ENCODE measurements around the gene F11. TPM values are rescaled to one million over a fixed set of nuclear protein-coding genes. Genes with fewer than 3 reads are reported as not detected.

F11 gene
- total RNA-seq, 1 experiment from 2014 or later = not detected

GRCh38 chr4:186291256-186291890 lies 25.4 kb downstream of the F11 start:
- H3K27ac ChIP-seq (ENCODE audit: low read length) = no peak overlapping the region
- TF ChIP-seq EZH2phosphoT487 (IDR thresholded peaks at IDR 0.05; ENCODE audit: borderline replicate concordance, low read length) (no peak), CTCF (conservative IDR thresholded peaks at IDR 0.05; ENCODE audit: low read depth, low read length) (no peak), EZH2 (IDR thresholded peaks at IDR 0.05; ENCODE audit: low read length, unreplicated experiment) (no peak)
- no peaks in the 10 kb centered on the region for H3K79me2 ChIP-seq (ENCODE audit: low read length)
- no peaks in the 10 kb centered on the region for H3K4me1 ChIP-seq (ENCODE audit: insufficient read depth, low read length)
- no TSS peak for BruUV-seq (replicated peaks)
- H2AFZ ChIP-seq (ENCODE audit: low read length) = no peak overlapping the region
- POLR2A ChIA-PET (ENCODE audit: unreplicated experiment) = no interaction called here
- no peak overlapping the region for H3K4me3 ChIP-seq (ENCODE audit: low read length)
- H3K9me3 ChIP-seq (ENCODE audit: low read length) = no peaks in the 10 kb centered on the region
- CTCF ChIA-PET = no interaction called here
- DNase-seq (no peak), ATAC-seq (no peak)
- H3K4me2 ChIP-seq (ENCODE audit: low read length) = no peak overlapping the region
- H3K27me3 ChIP-seq (ENCODE audit: low read length) = peaks cover 57% of the 10 kb centered on the region
- no peaks in the 10 kb centered on the region for H3K9me2 ChIP-seq (replicated peaks; ENCODE audit: low read length)
- H3F3A ChIP-seq (ENCODE audit: low read length, unreplicated experiment) = no peaks in the 10 kb centered on the region
- no peak overlapping the region for H3K9ac ChIP-seq (ENCODE audit: low read length)
- intact Hi-C loops (cut with micrococcal nuclease) = no loop called here
- H3K36me3 ChIP-seq (ENCODE audit: low read depth, low read length) = no peaks in the 10 kb centered on the region
- H4K20me1 ChIP-seq (ENCODE audit: low read length) = no peaks in the 10 kb centered on the region

GRCh38 chr4:186294160-186294559 lies 28.2 kb downstream of the F11 start:
- TF ChIP-seq EZH2 (IDR thresholded peaks at IDR 0.05; ENCODE audit: low read length, unreplicated experiment) (no peak), EZH2phosphoT487 (IDR thresholded peaks at IDR 0.05; ENCODE audit: borderline replicate concordance, low read length) (no peak), CTCF (conservative IDR thresholded peaks at IDR 0.05; ENCODE audit: low read depth, low read length) (no peak)
- Histone ChIP-seq H2AFZ (ENCODE audit: low read length) (no peak overlapping the region), H3K27me3 (ENCODE audit: low read length) (peaks cover 41% of the 10 kb centered on the region), H3F3A (ENCODE audit: low read length, unreplicated experiment) (no peaks in the 10 kb centered on the region), H3K4me1 (ENCODE audit: insufficient read depth, low read length) (no peaks in the 10 kb centered on the region), H3K9me3 (ENCODE audit: low read length) (no peaks in the 10 kb centered on the region), H3K9me2 (replicated peaks; ENCODE audit: low read length) (no peaks in the 10 kb centered on the region), H3K79me2 (ENCODE audit: low read length) (no peaks in the 10 kb centered on the region), H4K20me1 (ENCODE audit: low read length) (no peaks in the 10 kb centered on the region), H3K4me2 (ENCODE audit: low read length) (no peak overlapping the region), H3K9ac (ENCODE audit: low read length) (no peak overlapping the region), H3K27ac (ENCODE audit: low read length) (no peak overlapping the region), H3K36me3 (ENCODE audit: low read depth, low read length) (no peaks in the 10 kb centered on the region), H3K4me3 (ENCODE audit: low read length) (no peak overlapping the region)
- BruUV-seq (replicated peaks) = no TSS peak
- ATAC-seq (no peak), DNase-seq (no peak)
- ChIA-PET CTCF (no interaction called here), POLR2A (ENCODE audit: unreplicated experiment) (no interaction called here)
- intact Hi-C loops (cut with micrococcal nuclease) = no loop called here

- H3K27ac ChIP-seq (ENCODE audit: low read length) = no peak overlapping the region
- no peak overlapping the region for H3K4me2 ChIP-seq (ENCODE audit: low read length)
- POLR2A ChIA-PET (ENCODE audit: unreplicated experiment) = no interaction called here
- H3K9ac ChIP-seq (ENCODE audit: low read length) = no peak overlapping the region
- no peak for ATAC-seq
- intact Hi-C loops (cut with micrococcal nuclease) = no loop called here
- H3F3A ChIP-seq (ENCODE audit: low read length, unreplicated experiment) = no peaks in the 10 kb centered on the region
- no TSS peak for BruUV-seq (replicated peaks)
- TF ChIP-seq EZH2phosphoT487 (IDR thresholded peaks at IDR 0.05; ENCODE audit: borderline replicate concordance, low read length) = no peak
- no peak for TF ChIP-seq EZH2 (IDR thresholded peaks at IDR 0.05; ENCODE audit: low read length, unreplicated experiment)
- TF ChIP-seq CTCF (conservative IDR thresholded peaks at IDR 0.05; ENCODE audit: low read depth, low read length) = no peak
- CTCF ChIA-PET = no interaction called here
- no peaks in the 10 kb centered on the region for H4K20me1 ChIP-seq (ENCODE audit: low read length)
- H3K79me2 ChIP-seq (ENCODE audit: low read length) = no peaks in the 10 kb centered on the region
- no peaks in the 10 kb centered on the region for H3K36me3 ChIP-seq (ENCODE audit: low read depth, low read length)
- H3K4me3 ChIP-seq (ENCODE audit: low read length) = no peak overlapping the region
- H2AFZ ChIP-seq (ENCODE audit: low read length) = no peak overlapping the region
- H3K27me3 ChIP-seq (ENCODE audit: low read length) = peaks cover 30% of the 10 kb centered on the region
- no peaks in the 10 kb centered on the region for H3K4me1 ChIP-seq (ENCODE audit: insufficient read depth, low read length)
- H3K9me3 ChIP-seq (ENCODE audit: low read length) = no peaks in the 10 kb centered on the region
- H3K9me2 ChIP-seq (replicated peaks; ENCODE audit: low read length) = no peaks in the 10 kb centered on the region
- DNase-seq = no peak
Observed at GRCh38 chr4:186296481-186296880, 30.5 kb downstream of the F11 start.

Measured in PC-3 (cell line).